GM12874 (cell line): ENCODE data around the gene TMTC1.

ENCODE experiments used
- TF ChIP-seq, protein P1 (sequence below): IDR thresholded peaks from 2 replicates; pipeline ENCODE4 v1.5.1; 2011; ENCODE audit warnings: low read depth, mild to moderate bottlenecking, control low read depth, low read length, moderate library complexity; ENCODE audit not compliant: insufficient read depth

Gene TMTC1

DNA sequence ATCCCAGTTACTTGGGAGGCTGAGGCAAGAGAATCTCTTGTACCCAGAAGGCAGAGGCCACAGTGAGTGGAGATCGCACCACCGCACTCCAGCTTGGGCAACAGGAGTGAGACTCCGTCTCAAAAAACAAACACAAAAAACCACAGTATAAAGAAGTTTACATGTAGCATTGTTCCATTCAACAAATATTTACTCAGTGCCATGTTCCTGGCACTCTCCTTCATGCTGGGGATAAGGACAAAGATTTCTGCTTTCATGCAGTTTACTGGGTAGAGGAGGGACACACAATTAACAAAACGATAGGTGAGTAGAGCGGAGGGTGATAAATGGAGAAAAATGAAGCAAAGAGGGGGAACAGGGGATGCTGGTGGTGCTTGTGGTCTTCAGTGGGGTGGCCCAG, 218.0 kb downstream of the TMTC1 start:
- TF ChIP-seq, protein P1, sequence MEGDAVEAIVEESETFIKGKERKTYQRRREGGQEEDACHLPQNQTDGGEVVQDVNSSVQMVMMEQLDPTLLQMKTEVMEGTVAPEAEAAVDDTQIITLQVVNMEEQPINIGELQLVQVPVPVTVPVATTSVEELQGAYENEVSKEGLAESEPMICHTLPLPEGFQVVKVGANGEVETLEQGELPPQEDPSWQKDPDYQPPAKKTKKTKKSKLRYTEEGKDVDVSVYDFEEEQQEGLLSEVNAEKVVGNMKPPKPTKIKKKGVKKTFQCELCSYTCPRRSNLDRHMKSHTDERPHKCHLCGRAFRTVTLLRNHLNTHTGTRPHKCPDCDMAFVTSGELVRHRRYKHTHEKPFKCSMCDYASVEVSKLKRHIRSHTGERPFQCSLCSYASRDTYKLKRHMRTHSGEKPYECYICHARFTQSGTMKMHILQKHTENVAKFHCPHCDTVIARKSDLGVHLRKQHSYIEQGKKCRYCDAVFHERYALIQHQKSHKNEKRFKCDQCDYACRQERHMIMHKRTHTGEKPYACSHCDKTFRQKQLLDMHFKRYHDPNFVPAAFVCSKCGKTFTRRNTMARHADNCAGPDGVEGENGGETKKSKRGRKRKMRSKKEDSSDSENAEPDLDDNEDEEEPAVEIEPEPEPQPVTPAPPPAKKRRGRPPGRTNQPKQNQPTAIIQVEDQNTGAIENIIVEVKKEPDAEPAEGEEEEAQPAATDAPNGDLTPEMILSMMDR, result no peak

DNA sequence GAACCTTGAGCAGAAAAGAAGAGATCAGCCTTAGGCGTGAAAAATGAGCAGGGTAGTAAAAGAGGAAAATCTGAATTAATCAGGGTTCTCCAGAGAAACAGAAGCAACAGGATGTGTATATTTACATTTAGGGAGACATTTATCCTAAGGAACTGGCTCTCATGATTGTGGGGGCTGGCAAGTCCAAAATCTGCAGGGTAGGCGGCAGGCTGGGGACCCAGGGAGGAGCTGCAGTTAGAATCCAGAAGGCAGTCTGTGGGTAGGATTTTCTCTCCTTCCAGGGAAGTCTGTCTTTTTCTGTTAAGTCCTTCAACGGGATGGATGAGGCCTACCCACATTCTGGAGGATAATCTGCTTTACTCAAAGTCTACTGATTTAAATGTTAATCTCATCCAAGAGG, 218.8 kb downstream of the TMTC1 start:
- TF ChIP-seq, protein P1, result no peak

DNA sequence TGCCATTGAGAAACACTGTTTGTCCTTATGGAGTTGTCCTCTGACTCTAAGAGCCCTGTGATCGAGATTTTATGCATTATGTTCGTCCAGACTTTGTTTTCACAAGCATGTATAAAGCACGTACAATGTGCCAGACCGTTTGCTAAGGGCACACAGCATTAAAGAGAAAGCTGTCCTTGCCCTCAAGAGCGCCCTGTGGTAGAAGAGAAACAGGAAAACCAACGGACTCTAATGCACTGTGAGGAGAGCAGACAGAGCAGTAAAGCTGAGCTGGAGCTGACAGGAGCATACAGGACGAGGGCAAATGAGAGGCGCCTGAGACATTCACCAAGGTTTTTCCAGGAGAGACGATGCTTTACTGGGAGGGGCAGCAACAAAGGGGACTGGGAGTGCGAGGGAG, 220.1 kb downstream of the TMTC1 start:
- TF ChIP-seq, protein P1, result no peak

DNA sequence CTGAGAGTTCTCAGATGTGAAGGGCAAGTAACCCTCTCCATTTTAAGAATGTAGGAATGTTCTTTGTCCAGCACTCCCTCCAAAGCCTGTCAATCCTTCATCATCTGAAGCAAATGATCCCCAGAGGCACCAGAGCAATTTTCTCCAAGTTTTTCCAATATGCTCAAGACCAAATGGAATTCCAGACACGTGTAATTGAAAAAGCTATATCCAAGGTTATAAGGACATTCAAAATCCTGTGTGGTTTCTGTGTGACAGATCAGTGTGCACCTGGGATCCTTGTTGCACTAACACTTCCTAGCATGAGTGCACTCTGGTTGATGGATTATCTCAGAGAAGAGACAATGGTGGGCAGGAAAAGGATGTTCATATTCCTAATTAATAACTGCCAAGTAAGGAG, 220.7 kb downstream of the TMTC1 start:
- TF ChIP-seq, protein P1, result no peak

DNA sequence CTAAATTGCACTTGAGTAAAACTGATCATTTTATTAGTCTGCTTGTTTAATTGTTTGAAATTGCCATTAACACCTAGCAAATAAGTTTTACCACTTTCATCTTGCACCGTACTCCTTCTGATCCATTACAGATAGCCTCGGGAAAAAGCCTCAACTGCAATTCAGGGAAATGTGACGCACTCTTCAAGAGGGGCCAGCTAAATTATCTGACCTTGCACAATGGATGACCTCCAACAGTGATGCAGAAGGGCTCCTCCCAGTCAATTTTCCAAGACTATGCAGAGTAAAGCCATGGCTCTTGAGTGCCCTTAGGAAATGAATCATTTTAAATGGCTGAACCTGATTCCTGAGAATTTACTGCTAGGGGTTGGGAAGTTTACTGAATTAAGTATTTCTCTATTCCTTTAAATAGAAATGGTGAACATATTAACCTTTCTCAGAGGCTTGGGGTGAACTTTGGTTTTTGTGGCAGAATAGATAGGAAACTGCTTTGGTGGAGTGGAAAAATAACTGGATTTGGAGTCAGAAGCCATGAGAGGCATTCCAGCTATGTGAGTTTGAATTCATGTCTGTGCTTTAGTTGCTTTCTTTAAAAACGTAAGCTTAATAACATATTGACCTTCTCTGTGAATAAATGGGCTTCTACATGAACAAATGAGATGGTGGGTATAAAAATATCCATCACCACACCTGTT, 221.5 kb downstream of the TMTC1 start:
- TF ChIP-seq, protein P1, result no peak

DNA sequence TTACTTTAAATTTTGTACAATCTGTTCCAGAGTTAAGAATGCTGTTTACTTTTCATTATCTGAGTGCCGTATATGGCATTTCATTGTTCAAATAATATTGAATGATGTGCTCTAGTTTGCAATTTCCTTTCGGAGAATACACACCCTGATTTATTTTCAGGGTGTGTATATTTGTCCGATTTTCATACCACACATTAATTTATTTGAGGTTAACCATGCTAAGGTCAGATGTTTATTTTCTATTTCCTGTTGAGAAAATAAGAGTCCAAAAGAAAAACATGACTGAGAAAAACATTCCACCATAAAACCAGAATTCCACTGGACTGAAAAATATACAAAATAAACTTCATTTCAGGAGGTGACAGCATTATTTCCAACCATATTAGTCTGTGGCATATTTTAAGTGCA, 222.1 kb downstream of the TMTC1 start:
- TF ChIP-seq, protein P1, result no peak

DNA sequence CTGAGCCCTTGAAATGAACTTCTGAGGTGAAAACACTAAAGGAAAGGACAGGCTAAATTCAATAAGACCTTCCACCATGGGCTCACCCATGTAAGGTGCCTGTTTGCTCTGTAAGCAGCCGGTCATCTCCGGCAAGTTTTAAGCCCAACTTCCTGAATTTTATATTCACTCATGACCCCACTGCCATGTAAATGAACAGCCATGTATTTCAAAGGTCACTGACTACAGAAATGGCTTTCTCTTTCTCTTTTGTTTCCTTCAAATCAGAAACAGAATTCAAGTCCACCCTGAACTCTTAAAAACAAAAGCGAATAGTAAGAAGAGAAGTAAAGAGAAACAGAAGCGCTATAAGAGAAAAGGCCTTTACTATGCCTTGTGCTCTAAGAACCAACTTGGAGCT, 224.5 kb downstream of the TMTC1 start:
- TF ChIP-seq, protein P1, result no peak
